GM06990 (cell line): Measurements from ENCODE around the gene ILK.

Source experiments
- DNase-seq: peaks from one replicate; pipeline ENCODE4 v3.0.0-alpha.2; 2011; ENCODE audit not compliant: insufficient read length; ENCODE audit errors: extremely low read depth
- H3K27me3 ChIP-seq: replicated peaks from 2 replicates; pipeline ENCODE4 v1.6.0; 2011; ENCODE audit warnings: low read length; ENCODE audit not compliant: control insufficient read depth, insufficient read depth
- H3K36me3 ChIP-seq: 2 replicates; pipeline ENCODE4 v1.5.1; 2011; ENCODE audit warnings: low read length; ENCODE audit not compliant: control insufficient read depth, insufficient read depth
- H3K4me3 ChIP-seq: replicated peaks from 2 replicates; pipeline ENCODE4 v1.5.1; 2011; ENCODE audit warnings: low read depth, mild to moderate bottlenecking, control low read depth, low read length
- CTCF ChIP-seq: IDR thresholded peaks from 2 replicates; pipeline ENCODE4 v1.5.1; 2011; ENCODE audit warnings: low read length, control low read depth, mild to moderate bottlenecking, inconsistent platforms; ENCODE audit not compliant: insufficient read depth, poor library complexity, severe bottlenecking

The ILK gene

GRCh38 chr11:6623391-6624363, 20.1 kb downstream of the ILK start:
- H3K27me3 ChIP-seq = no peaks in the 10 kb centered on the region
- no peak overlapping the region for H3K4me3 ChIP-seq
- no peaks in the 10 kb centered on the region for H3K36me3 ChIP-seq
- no peak for DNase-seq
- TF ChIP-seq CTCF = no peak

GRCh38 chr11:6625156-6625831, 21.7 kb downstream of the ILK start:
- DNase-seq = no peak
- no peak for TF ChIP-seq CTCF
- H3K27me3 ChIP-seq = no peaks in the 10 kb centered on the region
- H3K36me3 ChIP-seq = no peaks in the 10 kb centered on the region
- no peak overlapping the region for H3K4me3 ChIP-seq

GRCh38 chr11:6625832-6626420, 22.4 kb downstream of the ILK start:
- H3K36me3 ChIP-seq = no peaks in the 10 kb centered on the region
- no peaks in the 10 kb centered on the region for H3K27me3 ChIP-seq
- H3K4me3 ChIP-seq = no peak overlapping the region
- DNase-seq = no peak
- no peak for TF ChIP-seq CTCF

GRCh38 chr11:6626971-6627761, 23.6 kb downstream of the ILK start:
- Histone ChIP-seq H3K36me3 (no peaks in the 10 kb centered on the region), H3K4me3 (no peak overlapping the region), H3K27me3 (no peaks in the 10 kb centered on the region)
- no peak for TF ChIP-seq CTCF
- DNase-seq = no peak

GRCh38 chr11:6627762-6628241, 24.2 kb downstream of the ILK start:
- Histone ChIP-seq H3K27me3 (no peaks in the 10 kb centered on the region), H3K36me3 (no peaks in the 10 kb centered on the region), H3K4me3 (no peak overlapping the region)
- no peak for DNase-seq
- TF ChIP-seq CTCF = no peak
